C4-2B (cell line): ENCODE results near the gene ZSWIM5.

ENCODE experiments used
- ZFX ChIP-seq: fragments of 450-650 bp; IDR thresholded peaks from 2 replicates; pipeline ENCODE4 v1.6.1; 2017
- TF ChIP-seq, protein P1 (sequence below): fragments of 450-650 bp; conservative IDR thresholded peaks from 2 replicates; pipeline ENCODE4 v1.5.1; 2017; ENCODE audit warnings: mild to moderate bottlenecking

DNA sequence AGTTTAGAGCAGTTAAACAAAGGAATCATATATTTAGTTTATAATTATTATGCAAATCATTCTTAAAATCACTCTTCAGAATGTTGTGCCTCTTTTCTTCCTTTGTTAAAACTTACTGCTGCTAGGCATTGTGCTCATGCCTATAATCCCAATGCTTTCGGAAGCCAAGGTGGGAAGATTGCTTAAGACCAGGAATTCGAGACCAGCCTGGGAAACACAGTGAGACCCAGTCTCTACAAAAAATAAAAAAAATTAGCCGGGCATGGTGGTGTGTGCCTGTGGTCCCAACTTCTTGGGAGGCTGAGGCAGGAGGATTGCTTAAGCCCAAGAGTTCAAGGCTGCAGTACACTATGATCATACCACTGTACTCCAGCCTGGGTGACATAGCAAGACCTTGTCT, 33.6 kb downstream of the ZSWIM5 start:
- TF ChIP-seq, protein P1, sequence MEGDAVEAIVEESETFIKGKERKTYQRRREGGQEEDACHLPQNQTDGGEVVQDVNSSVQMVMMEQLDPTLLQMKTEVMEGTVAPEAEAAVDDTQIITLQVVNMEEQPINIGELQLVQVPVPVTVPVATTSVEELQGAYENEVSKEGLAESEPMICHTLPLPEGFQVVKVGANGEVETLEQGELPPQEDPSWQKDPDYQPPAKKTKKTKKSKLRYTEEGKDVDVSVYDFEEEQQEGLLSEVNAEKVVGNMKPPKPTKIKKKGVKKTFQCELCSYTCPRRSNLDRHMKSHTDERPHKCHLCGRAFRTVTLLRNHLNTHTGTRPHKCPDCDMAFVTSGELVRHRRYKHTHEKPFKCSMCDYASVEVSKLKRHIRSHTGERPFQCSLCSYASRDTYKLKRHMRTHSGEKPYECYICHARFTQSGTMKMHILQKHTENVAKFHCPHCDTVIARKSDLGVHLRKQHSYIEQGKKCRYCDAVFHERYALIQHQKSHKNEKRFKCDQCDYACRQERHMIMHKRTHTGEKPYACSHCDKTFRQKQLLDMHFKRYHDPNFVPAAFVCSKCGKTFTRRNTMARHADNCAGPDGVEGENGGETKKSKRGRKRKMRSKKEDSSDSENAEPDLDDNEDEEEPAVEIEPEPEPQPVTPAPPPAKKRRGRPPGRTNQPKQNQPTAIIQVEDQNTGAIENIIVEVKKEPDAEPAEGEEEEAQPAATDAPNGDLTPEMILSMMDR = no peak
- no peak for TF ChIP-seq ZFX
